Activated gamma-delta T cell treated with Interleukin-2 at 50 U/mL for 16 hours (primary cell): Measurements from ENCODE around the gene FOXJ2.
"Not testable (repeated sequence)": the region's sequence is repeated elsewhere in the genome, so short reads cannot be mapped to it uniquely, and the experiment has no call there.

Experiments used
- DNase-seq: peaks from one replicate; pipeline ENCODE4 v3.0.0-alpha.2; 2020

The FOXJ2 gene

GRCh38 chr12:8032242-8033152 lies at the start of gene FOXJ2:
Gene FOXJ2 (plus strand): TSS chr12:8032716. CDS start chr12:8039833, 7,117 bp downstream.
- peak; percentile 79 for DNase-seq

GRCh38 chr12:7983019-7983418 lies 49.5 kb upstream of the FOXJ2 start:
- DNase-seq: not testable (repeated sequence)

GRCh38 chr12:7983460-7983859 lies 49.1 kb upstream of the FOXJ2 start:
- not testable (repeated sequence) for DNase-seq

- DNase-seq: no peak
These were observed 47.6 kb upstream of the FOXJ2 start for GRCh38 chr12:7984900-7985299.

- no peak for DNase-seq
These were observed 46.6 kb upstream of the FOXJ2 start for GRCh38 chr12:7985802-7986418.

- peak; percentile 68 for DNase-seq
These were observed 42.6 kb upstream of the FOXJ2 start for GRCh38 chr12:7989827-7990491.

- no peak for DNase-seq
These were observed 41.0 kb upstream of the FOXJ2 start for GRCh38 chr12:7991535-7991934.

GRCh38 chr12:7994731-7995205 lies 37.7 kb upstream of the FOXJ2 start:
- DNase-seq: no peak

- DNase-seq: peak; percentile 74
These were observed 37.1 kb upstream of the FOXJ2 start for GRCh38 chr12:7995266-7995963.

- DNase-seq: not testable (repeated sequence)
These were observed 31.7 kb upstream of the FOXJ2 start for GRCh38 chr12:8000827-8001226.

- not testable (repeated sequence) for DNase-seq
These were observed 31.0 kb upstream of the FOXJ2 start for GRCh38 chr12:8001496-8001895.

- not testable (repeated sequence) for DNase-seq
These were observed 27.6 kb upstream of the FOXJ2 start for GRCh38 chr12:8004897-8005296.

- DNase-seq: no peak
These were observed 21.2 kb upstream of the FOXJ2 start for GRCh38 chr12:8011331-8011730.

- DNase-seq: no peak
These were observed 19.7 kb upstream of the FOXJ2 start for GRCh38 chr12:8012651-8013309.

- no peak for DNase-seq
These were observed 17.7 kb upstream of the FOXJ2 start for GRCh38 chr12:8014836-8015235.

GRCh38 chr12:8018213-8018612 lies 14.3 kb upstream of the FOXJ2 start:
- not testable (repeated sequence) for DNase-seq

GRCh38 chr12:8018666-8019581 lies 13.6 kb upstream of the FOXJ2 start:
- peak; percentile 13 for DNase-seq

- peak; percentile 95 for DNase-seq
These were observed 6.1 kb upstream of the FOXJ2 start for GRCh38 chr12:8026291-8026900.

- no peak for DNase-seq
These were observed 4.7 kb upstream of the FOXJ2 start for GRCh38 chr12:8027856-8028255.

GRCh38 chr12:8028267-8028666 lies 4.2 kb upstream of the FOXJ2 start:
- DNase-seq: no peak

GRCh38 chr12:8030189-8030588 lies 2.3 kb upstream of the FOXJ2 start:
- no peak for DNase-seq
